ENCODE results near the gene MYH1.

MYH1 gene

DNA sequence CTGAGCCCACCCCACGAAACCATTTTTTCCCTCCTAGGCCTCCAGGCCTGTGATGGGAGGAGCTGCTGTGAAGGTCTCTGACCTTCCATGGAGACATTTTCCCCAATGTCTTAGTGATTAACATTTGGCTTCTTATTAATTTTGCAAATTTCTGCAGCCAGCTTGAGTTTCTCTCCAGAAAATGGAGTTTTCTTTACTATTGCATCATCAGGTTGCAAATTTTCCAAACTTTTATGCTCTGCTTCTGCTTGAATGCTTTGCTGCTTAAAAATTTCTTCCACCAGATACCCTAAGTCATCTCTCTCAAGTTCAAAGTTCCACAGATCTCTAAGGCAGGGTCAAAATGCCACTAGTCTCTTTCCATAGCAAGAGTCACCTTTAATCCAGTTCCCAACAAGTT, 36.1 kb downstream of the MYH1 start:
- DNase-seq (ENCODE audit: low spot score) = no peak

DNA sequence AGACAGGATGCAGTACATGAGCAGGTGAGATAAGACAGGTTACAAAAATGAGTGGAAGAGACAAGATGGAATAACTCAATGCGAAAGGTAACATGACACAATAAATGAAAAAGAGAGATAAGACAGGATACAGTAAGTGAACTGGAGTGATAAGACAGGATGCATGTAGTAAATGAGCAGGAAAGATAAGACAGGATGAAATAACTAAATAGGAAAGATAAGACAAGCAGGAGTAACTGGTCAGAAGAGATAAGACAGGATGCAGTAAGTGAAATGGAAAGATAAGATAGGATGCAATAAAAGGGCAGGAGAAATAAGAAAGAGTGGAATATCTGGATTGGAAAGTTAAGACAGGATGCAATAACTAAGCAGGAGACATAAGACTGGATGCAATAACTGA, 40.6 kb downstream of the MYH1 start:
- no peak for DNase-seq (ENCODE audit: low spot score)

DNA sequence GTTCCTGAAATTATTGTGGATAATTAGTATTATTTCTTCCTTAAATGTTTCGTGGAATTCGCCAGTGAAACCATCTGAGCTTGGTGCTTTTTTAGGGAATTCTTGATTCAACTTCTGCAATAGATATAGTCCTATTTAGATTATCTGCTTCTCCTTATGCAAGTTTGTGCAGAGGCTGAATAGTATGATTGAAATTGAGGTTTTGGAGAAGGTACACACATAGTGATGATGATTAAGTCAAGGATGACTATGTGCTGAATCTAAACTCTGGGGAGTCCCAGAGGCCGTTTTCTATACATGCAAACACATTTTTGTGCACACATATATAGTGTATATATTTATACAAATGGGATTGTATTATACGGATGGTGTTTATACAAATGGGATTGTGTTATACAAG, 43.8 kb downstream of the MYH1 start:
- no peak for DNase-seq (ENCODE audit: low spot score)

DNA sequence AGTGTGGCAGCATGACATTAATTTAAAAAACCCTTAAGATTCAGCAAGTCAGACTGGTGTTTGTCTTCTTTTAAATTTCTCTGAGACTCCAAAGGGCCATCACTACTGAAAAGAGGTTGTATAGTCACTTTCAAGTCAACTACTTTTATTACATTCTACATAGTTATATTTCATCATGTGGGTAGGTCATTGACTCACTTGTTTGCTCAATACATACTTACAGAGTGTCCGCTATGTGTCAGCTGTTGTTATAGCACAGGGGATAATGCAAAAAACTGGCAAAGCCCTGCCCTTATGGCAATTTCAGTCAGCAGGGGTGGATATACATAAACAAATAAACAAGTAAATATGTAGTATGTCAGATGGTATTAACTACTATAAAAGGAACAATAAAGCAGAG, 46.5 kb downstream of the MYH1 start:
- DNase-seq (ENCODE audit: low spot score) = no peak

DNA sequence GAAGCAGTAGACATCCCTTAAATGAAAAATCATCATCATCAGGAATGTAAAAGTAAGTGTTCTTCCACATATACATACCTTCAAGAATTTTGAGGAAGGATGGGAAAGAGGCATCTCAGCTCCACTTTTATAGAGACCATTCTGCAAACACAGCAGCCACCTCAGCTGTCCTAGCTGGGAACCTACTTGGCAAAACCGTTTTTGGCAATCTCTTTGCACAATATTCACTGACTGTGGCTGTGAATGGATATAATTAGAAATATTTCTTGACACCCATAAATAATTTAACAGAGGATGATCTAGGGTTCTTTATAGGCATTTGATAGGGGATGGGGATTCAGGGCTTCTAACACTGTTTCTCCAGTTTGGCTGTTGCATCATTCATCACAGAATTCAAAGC, 48.9 kb downstream of the MYH1 start, which contains the start of gene MYH4:
Gene MYH4 (minus strand): TSS at position 101 of the 400 bp plus-strand sequence. CDS start 2,814 bp downstream, outside the sequence.
- no peak for DNase-seq (ENCODE audit: low spot score)

DNA sequence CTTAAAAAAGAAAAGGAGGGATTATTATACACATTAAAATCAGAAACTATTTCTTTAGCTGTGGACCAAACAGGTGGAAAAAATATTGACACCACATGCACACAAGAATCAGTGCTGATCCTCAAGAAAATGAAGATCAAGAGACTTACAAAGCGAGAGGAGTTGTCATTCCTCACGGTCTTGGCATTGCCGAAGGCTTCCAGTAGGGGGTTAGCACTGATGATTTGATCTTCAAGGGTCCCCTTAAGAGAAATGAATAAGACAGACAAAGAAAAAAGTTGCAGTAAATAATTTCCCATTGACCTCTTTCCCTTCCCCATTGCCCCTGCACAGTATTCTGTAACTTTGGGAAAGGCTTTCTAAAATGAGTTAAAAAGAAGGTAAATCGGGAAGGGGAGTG, 54.9 kb downstream of the MYH1 start:
- DNase-seq (ENCODE audit: low spot score) = no peak

DNA sequence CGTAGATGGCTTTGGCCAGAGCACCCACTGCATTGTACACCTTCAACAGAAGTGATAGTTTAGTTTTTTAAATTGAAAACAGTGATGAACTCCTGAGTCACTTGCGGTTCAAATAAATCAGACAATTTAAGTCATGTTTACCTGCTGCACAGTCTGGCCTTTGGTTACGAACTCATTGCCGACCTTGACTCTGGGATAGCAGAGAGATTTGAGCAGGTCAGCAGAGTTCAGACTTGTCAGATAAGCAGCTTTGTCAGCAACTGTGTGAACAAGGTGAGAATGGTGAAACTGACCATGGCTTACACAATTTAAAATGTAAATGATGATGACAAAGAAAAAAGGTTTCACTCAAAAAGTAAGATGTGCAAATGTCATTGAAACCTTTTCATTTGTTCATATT, 58.3 kb downstream of the MYH1 start:
- no peak for DNase-seq (ENCODE audit: low spot score)

DNA sequence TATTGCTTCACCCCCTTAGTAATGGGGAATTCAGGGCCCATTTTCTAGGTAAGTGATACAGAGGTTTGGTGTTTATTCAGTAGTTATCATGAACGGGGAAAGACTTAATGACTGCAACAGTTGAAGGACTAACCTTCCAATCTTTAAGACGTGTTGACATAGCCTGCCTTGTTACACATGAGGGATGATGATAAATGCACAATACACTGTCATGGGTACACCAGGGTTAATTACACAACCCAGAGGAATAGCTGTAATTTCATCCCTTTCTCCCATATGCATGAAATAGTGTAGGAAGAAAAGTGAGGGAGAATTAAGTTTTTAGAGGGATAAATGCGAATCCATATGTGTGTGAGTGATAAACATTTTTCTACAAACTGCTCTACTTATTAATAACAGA, 59.6 kb downstream of the MYH1 start:
- no peak for DNase-seq (ENCODE audit: low spot score)

DNA sequence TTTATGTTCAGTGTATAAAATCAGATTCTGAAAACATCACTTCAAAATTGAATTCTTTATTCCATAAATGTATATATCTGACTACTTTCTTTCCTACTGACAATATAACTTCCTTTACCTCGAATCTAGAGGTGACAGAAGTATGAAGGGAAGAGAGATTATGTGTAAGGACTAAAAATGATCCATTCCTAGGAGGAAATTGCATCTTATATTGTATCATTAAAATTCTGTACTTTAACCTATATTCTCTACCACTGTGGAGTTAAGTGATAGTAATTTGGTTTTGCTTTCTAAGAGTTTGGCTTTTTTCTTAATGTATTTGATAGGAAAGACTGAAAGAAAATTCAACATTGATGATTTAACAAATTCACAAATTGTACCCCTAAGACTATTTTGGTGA, 60.4 kb downstream of the MYH1 start:
- DNase-seq (ENCODE audit: low spot score) = no peak

DNA sequence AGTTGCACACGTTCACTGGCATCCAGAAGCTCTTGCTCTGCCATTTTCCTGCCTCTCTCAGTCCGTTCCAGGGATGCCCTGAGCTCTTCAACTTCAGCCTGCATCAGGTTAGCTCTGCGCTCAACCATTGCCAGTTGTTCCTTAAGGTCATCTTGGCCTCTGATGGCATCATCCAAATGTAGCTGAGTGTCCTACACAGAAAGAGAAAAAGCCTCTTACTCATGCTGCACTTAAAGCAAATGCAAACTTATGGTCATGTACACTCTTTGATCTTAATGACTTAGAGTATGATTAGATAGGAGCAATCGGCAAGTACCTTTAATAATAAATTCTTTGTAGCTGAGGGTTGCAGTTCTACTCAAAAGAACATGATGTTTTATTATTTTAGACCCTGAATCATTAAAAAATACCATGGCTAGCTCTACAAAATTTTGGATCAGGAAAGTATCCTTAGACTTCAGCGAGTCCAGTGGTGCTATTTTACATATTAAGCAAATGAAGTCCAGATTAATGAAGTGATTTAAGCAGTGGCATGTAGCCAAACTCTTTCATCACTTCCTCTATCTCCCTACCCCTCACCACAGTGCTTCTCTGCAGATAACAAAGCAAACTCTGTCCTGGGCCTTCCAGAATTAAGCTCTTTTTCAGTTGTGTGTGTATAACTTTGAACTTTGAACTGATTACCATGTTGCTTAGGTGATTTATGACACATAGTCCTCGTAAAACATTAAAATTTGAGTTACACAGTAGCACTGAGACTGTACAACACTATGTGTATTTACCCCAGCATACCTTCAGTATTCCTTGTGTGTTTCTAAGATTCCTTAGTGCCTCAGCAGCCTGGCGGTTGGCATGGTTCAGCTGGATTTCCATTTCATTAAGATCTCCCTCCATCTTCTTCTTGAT, 71.1 kb downstream of the MYH1 start:
- no peak for DNase-seq (ENCODE audit: low spot score)

Data from putamen (tissue), 1 donor.